ENCODE results near the gene AGBL1.

DNA sequence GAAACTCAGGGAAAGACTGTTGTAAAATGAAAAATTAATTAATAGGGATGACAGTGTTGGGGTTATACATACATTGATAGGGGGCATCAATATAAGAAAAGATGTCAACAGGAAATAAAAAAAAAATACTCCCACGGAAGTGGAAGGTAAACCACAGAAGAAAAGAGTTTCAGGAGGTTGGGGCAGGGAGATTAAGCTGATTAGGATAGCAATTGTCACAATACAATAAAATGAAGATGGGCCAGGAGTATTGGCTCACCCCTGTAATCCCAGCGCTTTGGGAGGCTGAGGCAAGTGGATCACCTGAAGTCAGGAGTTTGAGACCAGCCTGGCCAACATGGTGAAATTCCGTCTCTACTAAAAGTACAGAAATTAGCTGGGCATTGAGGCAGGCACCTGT lies 536.1 kb downstream of the AGBL1 start:
- TF ChIP-seq, protein P1, sequence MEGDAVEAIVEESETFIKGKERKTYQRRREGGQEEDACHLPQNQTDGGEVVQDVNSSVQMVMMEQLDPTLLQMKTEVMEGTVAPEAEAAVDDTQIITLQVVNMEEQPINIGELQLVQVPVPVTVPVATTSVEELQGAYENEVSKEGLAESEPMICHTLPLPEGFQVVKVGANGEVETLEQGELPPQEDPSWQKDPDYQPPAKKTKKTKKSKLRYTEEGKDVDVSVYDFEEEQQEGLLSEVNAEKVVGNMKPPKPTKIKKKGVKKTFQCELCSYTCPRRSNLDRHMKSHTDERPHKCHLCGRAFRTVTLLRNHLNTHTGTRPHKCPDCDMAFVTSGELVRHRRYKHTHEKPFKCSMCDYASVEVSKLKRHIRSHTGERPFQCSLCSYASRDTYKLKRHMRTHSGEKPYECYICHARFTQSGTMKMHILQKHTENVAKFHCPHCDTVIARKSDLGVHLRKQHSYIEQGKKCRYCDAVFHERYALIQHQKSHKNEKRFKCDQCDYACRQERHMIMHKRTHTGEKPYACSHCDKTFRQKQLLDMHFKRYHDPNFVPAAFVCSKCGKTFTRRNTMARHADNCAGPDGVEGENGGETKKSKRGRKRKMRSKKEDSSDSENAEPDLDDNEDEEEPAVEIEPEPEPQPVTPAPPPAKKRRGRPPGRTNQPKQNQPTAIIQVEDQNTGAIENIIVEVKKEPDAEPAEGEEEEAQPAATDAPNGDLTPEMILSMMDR (IDR thresholded peaks at IDR 0.05), result no peak
- TF ChIP-seq EZH2 (IDR thresholded peaks at IDR 0.05), result no peak

Data from neural progenitor cell (in vitro differentiated cells).